Caco-2 (cell line): ENCODE results near the gene NUP85. TPM values are rescaled to one million over a fixed set of nuclear protein-coding genes. Genes with fewer than 3 reads are reported as not detected.
"Not testable (repeated sequence)": the region's sequence is repeated elsewhere in the genome, so short reads cannot be mapped to it uniquely, and the experiment has no call there.

Experiments used
- Bru-seq: library from RNA; stranded (reverse); fragments of 400-500 nt; gene quantifications from one replicate; lab custom pipeline; 2021; lab: Mats Ljungman, UMichigan
- BruChase-seq, 2 experiments: library from RNA; stranded (reverse); fragments of 400-500 nt; gene quantifications; one replicate each; lab custom pipeline; 2021; lab: Mats Ljungman, UMichigan
- BruUV-seq: library from RNA; stranded (reverse); fragments of 400-500 nt; replicated peaks from 2 replicates; lab custom pipeline; 2021; lab: Mats Ljungman, UMichigan
- CTCF ChIA-PET: fragments of 300-600 bp; sonication (Branson Sonifier 250); formaldehyde crosslinking; loops from one replicate; lab custom pipeline; 2022; ENCODE audit warnings: antibody characterized with exemption; lab: Charles Lee
- POLR2A ChIA-PET: fragments of 300-600 bp; sonication (Branson Sonifier 250); formaldehyde crosslinking; loops from one replicate; lab custom pipeline; 2022; ENCODE audit warnings: antibody characterized with exemption; lab: Charles Lee
- DNase-seq, 2 experiments: peaks; one replicate each; pipeline versions ENCODE4 v3.0.0 to v3.0.0-alpha.2; 2020 to 2022
- H3K27me3 ChIP-seq: replicated peaks from 2 replicates; pipeline ENCODE4 v1.6.0; 2011; ENCODE audit warnings: low read length; ENCODE audit not compliant: control insufficient read depth, insufficient read depth
- H3K36me3 ChIP-seq: 2 replicates; pipeline ENCODE4 v1.5.1; 2011; ENCODE audit warnings: low read length; ENCODE audit not compliant: control insufficient read depth, insufficient read depth
- H3K4me1 ChIP-seq: fragments of 250-450 bp; sonication (Bioruptor Pico); 2 replicates; pipeline ENCODE4 v1.5.1; 2020; ENCODE audit warnings: mild to moderate bottlenecking
- H3K4me3 ChIP-seq: 2 replicates; pipeline ENCODE4 v1.5.1; 2011; ENCODE audit warnings: low read depth, mild to moderate bottlenecking, control low read depth, low read length
- H3K9me3 ChIP-seq: fragments of 250-450 bp; sonication (Bioruptor Pico); 2 replicates; pipeline ENCODE4 v1.5.1; 2020; ENCODE audit warnings: mild to moderate bottlenecking, moderate library complexity
- H3K27ac Mint-ChIP-seq: one replicate; pipeline ENCODE4 v1.8.0; 2022; ENCODE audit warnings: mixed read lengths; ENCODE audit not compliant: unreplicated experiment
- H3K27me3 Mint-ChIP-seq: one replicate; pipeline ENCODE4 v1.8.0; 2022; ENCODE audit warnings: mixed read lengths; ENCODE audit not compliant: insufficient read depth, unreplicated experiment
- H3K36me3 Mint-ChIP-seq: one replicate; pipeline ENCODE4 v1.8.0; 2022; ENCODE audit warnings: mild to moderate bottlenecking, mixed read lengths; ENCODE audit not compliant: insufficient read depth, unreplicated experiment
- H3K4me1 Mint-ChIP-seq: one replicate; pipeline ENCODE4 v1.8.0; 2022; ENCODE audit warnings: low read depth, mixed read lengths; ENCODE audit not compliant: unreplicated experiment
- H3K4me3 Mint-ChIP-seq: one replicate; pipeline ENCODE4 v1.8.0; 2022; ENCODE audit warnings: mild to moderate bottlenecking, moderate library complexity, mixed read lengths; ENCODE audit not compliant: unreplicated experiment
- H3K9me3 Mint-ChIP-seq: one replicate; pipeline ENCODE4 v1.8.0; 2022; ENCODE audit warnings: mixed read lengths; ENCODE audit not compliant: unreplicated experiment
- CTCF ChIP-seq, 2 experiments: fragments of 200-600 bp in 1 of 2; IDR thresholded peaks; 1 replicate in 1 of 2; 2 replicates in 1 of 2; pipeline versions ENCODE4 v1.5.1 to v1.8.0; 2011 to 2022; ENCODE audit warnings: antibody characterized with exemption in 1 of 2, control low read depth in 1 of 2, inconsistent platforms in 1 of 2, low read depth in 1 of 2, low read length in 1 of 2, mild to moderate bottlenecking in 1 of 2, moderate library complexity in 1 of 2; ENCODE audit not compliant: insufficient read depth in 1 of 2, severe bottlenecking in 1 of 2, unreplicated experiment in 1 of 2
- intact Hi-C: fragments of 100-400 bp; cut with micrococcal nuclease; formaldehyde crosslinking; loops from one replicate; pipeline ENCODE4 v1.10.0; 2022; ENCODE audit not compliant: unreplicated experiment
- long read RNA-seq: library from polyadenylated mRNA; stranded (forward); transcript quantifications from one replicate; pipeline ENCODE4 v2.0.0, GENCODE V29; 2022
- total RNA-seq: library from RNA; stranded (reverse); gene quantifications from 2 replicates; pipeline ENCODE4 v1.2.3, GENCODE V29; 2022

NUP85 gene
- 119 and 142 TPM in 2 replicates for total RNA-seq
- percentile 84 among the genes with signal in this experiment for Bru-seq, nascent RNA
- percentile 91 among the genes with signal in this experiment for BruChase-seq, experiment 1, labeled RNA remaining after a 2-hour chase
- BruChase-seq, experiment 2, labeled RNA remaining after a 6-hour chase, result percentile 91 among the genes with signal in this experiment
- long read RNA-seq, transcript NUP85-201 (19 exons, 2,121 nt), result major isoform, 110 of 162 reads
- long read RNA-seq, partial matches to known transcripts, result 11 of 162 reads
- long read RNA-seq, other reads (novel, unspliced or antisense), result 37 of 162 reads

GRCh38 chr17:75205037-75205792, at the start of gene NUP85:
Gene NUP85 (plus strand): TSS chr17:75205679. CDS start chr17:75205762, 83 bp downstream.
- H3K4me1 Mint-ChIP-seq, result peaks cover 6% of the 10 kb centered on the region
- ChIA-PET POLR2A (interaction anchor here (1.1 to 1.2 kb wide), 3 partner anchors 65 to 117 kb away, joined by 3 to 4 read pairs (median 4); partner anchors contain the start of gene MIF4GD), CTCF (interaction anchor here (0.6 to 1.8 kb wide), 3 partner anchors 16 to 91 kb away, joined by 3 to 9 read pairs (median 7); no protein-coding TSS in a partner anchor)
- H3K27me3 Mint-ChIP-seq, result no peaks in the 10 kb centered on the region
- peaks cover 11% of the 10 kb centered on the region; the same call in 1 of the 2 replicates for H3K4me1 ChIP-seq
- BruUV-seq, result no TSS peak
- peak; percentile 98 for DNase-seq
- TF ChIP-seq CTCF (IDR thresholded peaks at IDR 0.05; ENCODE audit: insufficient read depth in 1 of 2, low read depth in 1 of 2, low read length in 1 of 2, severe bottlenecking in 1 of 2, unreplicated experiment in 1 of 2), result no peak
- peak within 1 kb of the TSS; percentile 87 for H3K4me3 Mint-ChIP-seq
- H3K36me3 ChIP-seq, result peaks cover 2% of the 10 kb centered on the region
- peak within 1 kb of the TSS; percentile 92 for H3K4me3 ChIP-seq
- no peaks in the 10 kb centered on the region for H3K9me3 ChIP-seq
- peak within 1 kb of the TSS; percentile 100 for H3K27ac Mint-ChIP-seq
- no peaks in the 10 kb centered on the region for H3K9me3 Mint-ChIP-seq
- intact Hi-C loops, result no loop called here
- H3K36me3 Mint-ChIP-seq, result peaks cover 40% of the 10 kb centered on the region
- no peaks in the 10 kb centered on the region for H3K27me3 ChIP-seq

- peaks cover 27% of the 10 kb centered on the region for H3K4me1 ChIP-seq
- BruUV-seq, DNase-seq, H3K9me3 Mint-ChIP-seq, H3K4me3 ChIP-seq, H3K4me3 Mint-ChIP-seq, H3K27ac Mint-ChIP-seq, H3K27me3 ChIP-seq, H3K9me3 ChIP-seq, intact Hi-C loops, H3K36me3 ChIP-seq, H3K27me3 Mint-ChIP-seq, CTCF ChIA-PET: not testable (repeated sequence)
- H3K4me1 Mint-ChIP-seq, result peaks cover 30% of the 10 kb centered on the region
- POLR2A ChIA-PET, result interaction anchor here (0.6 kb wide), 1 partner anchor 146 kb away, joined by 3 read pairs; the partner anchor contains the start of gene MRPL58
- peaks cover 50% of the 10 kb centered on the region for H3K36me3 Mint-ChIP-seq
These were observed 47.0 kb upstream of the NUP85 start for GRCh38 chr17:75158480-75158879.

- no peak overlapping the region for H3K4me3 Mint-ChIP-seq
- H3K27ac Mint-ChIP-seq, result peak overlapping the region; percentile 83
- intact Hi-C loops, result no loop called here
- H3K9me3 Mint-ChIP-seq, result no peaks in the 10 kb centered on the region
- H3K4me1 ChIP-seq, result peaks cover 27% of the 10 kb centered on the region
- no peak overlapping the region for H3K4me3 ChIP-seq
- ChIA-PET POLR2A (interaction anchor here (0.5 kb wide), 1 partner anchor 24 kb away, joined by 4 read pairs; the partner anchor contains the start of gene SUMO2), CTCF (interaction anchor here (0.6 to 1.2 kb wide), 2 partner anchors 13 to 150 kb away, joined by 4 to 5 read pairs; no protein-coding TSS in a partner anchor)
- H3K9me3 ChIP-seq, result no peaks in the 10 kb centered on the region
- H3K27me3 ChIP-seq, result no peaks in the 10 kb centered on the region
- peaks cover 30% of the 10 kb centered on the region for H3K4me1 Mint-ChIP-seq
- TF ChIP-seq CTCF (IDR thresholded peaks at IDR 0.05; ENCODE audit: insufficient read depth in 1 of 2, low read depth in 1 of 2, low read length in 1 of 2, severe bottlenecking in 1 of 2, unreplicated experiment in 1 of 2), result no peak
- H3K27me3 Mint-ChIP-seq, result no peaks in the 10 kb centered on the region
- peak in 1 of 2 experiments; percentile 29 for DNase-seq
- no TSS peak for BruUV-seq
- H3K36me3 ChIP-seq, result no peaks in the 10 kb centered on the region
- H3K36me3 Mint-ChIP-seq, result peaks cover 49% of the 10 kb centered on the region
These were observed 46.1 kb upstream of the NUP85 start for GRCh38 chr17:75159196-75160031.
